Measurements from ENCODE around the gene CTNNA3. TPM values are rescaled to one million over a fixed set of nuclear protein-coding genes. Genes with fewer than 3 reads are reported as not detected.

CTNNA3 gene
- total RNA-seq, 1 donor from 2014 or later = 0.92 TPM

DNA sequence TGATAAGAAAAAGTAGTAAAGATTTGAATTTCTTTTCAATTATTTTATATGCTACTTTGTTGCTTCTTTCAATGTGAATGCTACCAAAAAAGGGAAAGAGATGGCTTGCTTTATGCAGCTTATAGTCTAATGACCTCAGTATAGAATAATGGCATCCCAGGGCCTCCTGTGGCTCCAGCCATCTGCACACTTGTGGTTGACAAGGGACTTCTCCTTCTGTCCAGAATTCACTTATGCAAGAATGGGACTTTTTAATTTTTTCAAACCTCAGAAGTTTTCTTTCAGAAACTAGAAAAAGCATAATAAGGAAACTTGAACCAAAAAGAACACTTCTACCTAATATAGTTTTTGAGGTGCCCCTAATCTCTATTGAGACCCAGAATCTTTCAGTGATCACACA is 310.9 kb downstream of the CTNNA3 start:
- H3K36me3 Mint-ChIP-seq (ENCODE audit: low read depth) = no peaks in the 10 kb centered on the region
- no peaks in the 10 kb centered on the region for H3K9me3 Mint-ChIP-seq (ENCODE audit: low read depth)
- H3K4me3 Mint-ChIP-seq (ENCODE audit: unreplicated experiment) = no peak overlapping the region
- no peak for DNase-seq (ENCODE audit: low spot score)
- H3K27me3 Mint-ChIP-seq (ENCODE audit: low read depth) = peaks cover 7% of the 10 kb centered on the region
- no peak overlapping the region for H3K27ac Mint-ChIP-seq (ENCODE audit: unreplicated experiment)
- H3K4me1 Mint-ChIP-seq (ENCODE audit: low read depth) = peaks cover 19% of the 10 kb centered on the region
- TF ChIP-seq, protein P1, sequence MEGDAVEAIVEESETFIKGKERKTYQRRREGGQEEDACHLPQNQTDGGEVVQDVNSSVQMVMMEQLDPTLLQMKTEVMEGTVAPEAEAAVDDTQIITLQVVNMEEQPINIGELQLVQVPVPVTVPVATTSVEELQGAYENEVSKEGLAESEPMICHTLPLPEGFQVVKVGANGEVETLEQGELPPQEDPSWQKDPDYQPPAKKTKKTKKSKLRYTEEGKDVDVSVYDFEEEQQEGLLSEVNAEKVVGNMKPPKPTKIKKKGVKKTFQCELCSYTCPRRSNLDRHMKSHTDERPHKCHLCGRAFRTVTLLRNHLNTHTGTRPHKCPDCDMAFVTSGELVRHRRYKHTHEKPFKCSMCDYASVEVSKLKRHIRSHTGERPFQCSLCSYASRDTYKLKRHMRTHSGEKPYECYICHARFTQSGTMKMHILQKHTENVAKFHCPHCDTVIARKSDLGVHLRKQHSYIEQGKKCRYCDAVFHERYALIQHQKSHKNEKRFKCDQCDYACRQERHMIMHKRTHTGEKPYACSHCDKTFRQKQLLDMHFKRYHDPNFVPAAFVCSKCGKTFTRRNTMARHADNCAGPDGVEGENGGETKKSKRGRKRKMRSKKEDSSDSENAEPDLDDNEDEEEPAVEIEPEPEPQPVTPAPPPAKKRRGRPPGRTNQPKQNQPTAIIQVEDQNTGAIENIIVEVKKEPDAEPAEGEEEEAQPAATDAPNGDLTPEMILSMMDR (IDR thresholded peaks at IDR 0.05) = no peak

DNA sequence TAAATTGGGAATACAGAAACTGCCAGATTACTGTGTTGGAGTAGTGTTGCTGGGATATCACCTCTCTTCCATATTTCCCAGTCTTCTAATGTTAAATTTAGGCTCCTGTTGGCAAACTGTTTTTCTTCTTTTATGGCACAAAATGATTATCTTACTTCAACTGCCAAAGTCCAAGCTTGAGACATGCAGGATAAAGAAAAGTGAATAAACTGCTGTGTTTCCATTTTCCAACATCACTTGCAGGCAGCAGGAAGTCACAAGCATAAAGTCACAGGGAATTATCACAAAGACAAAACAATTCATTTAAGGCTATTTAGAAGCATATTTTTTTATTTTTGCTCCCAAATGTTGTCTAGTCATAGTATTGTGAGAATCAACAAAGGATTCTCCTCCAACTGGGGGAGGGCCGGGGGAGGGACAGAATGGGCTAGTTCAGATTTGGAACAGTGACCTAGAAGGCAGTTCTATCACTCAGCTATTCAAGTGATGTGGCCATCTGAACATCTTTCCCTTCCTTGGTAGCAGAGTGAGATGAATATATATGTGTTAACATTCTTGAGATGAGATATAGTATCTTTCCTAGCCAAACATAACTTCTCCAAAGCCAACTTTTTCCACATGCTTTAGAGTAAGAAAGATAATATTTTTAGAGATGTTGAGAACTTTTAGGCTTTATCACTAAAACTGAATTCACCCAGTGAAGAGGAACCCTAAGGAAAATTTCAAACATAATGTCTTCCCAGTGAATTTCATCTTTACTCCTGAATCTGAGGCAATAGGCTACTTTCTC is 364.7 kb downstream of the CTNNA3 start:
- H3K9me3 Mint-ChIP-seq (ENCODE audit: low read depth) = peaks cover 7% of the 10 kb centered on the region
- DNase-seq (ENCODE audit: low spot score) = no peak
- no peak overlapping the region for H3K4me3 Mint-ChIP-seq (ENCODE audit: unreplicated experiment)
- no peaks in the 10 kb centered on the region for H3K4me1 Mint-ChIP-seq (ENCODE audit: low read depth)
- no peak overlapping the region for H3K27ac Mint-ChIP-seq (ENCODE audit: unreplicated experiment)
- no peaks in the 10 kb centered on the region for H3K27me3 Mint-ChIP-seq (ENCODE audit: low read depth)
- no peaks in the 10 kb centered on the region for H3K36me3 Mint-ChIP-seq (ENCODE audit: low read depth)
- TF ChIP-seq, protein P1 (IDR thresholded peaks at IDR 0.05) = no peak

DNA sequence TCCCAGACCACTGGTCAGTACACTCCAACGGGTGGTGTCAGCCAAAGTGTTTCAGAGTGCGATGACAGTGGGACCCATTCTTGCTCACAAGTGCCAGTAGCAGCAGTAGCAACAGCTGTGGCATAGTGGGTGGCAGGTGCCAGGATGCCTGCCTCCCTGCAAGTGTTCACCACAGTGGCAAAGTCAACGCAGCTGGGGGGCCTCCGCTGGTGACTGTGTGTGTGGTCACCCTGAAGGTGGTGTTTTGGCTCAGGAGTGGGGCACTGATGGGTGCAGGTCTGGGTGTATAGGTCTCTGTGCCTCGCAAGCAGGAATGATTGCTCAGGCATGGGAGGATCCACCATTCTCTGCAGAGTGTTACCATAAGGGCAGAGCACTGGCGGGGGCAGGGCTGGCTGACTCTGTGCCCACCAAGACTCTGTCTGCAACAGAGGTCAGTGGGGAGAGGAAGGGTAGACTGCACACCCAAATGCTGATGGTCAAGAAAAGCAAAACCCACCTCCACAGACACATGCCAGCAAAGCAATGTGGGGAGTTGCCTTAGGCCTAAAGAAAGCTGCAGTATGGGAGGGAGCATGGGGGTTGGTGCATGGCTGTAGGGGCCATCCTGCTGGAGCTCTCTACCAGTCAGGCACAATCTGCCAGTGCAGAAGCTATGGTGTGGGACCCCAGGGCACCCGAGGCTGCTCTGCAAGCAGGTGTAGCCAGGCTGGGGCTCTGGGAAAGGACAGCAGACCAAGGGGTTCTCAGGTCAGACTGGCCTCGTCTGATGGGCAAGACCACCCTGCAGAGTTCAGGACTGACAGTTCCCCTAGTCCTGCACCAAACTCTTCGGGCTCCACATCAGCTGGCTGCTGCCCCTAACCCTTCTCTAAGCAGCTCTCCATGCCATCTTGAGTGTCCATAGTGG is 368.1 kb downstream of the CTNNA3 start:
- Mint-ChIP-seq H3K4me1 (ENCODE audit: low read depth) (no peaks in the 10 kb centered on the region), H3K27me3 (ENCODE audit: low read depth) (no peaks in the 10 kb centered on the region), H3K9me3 (ENCODE audit: low read depth) (peaks cover 35% of the 10 kb centered on the region), H3K27ac (ENCODE audit: unreplicated experiment) (no peak overlapping the region), H3K36me3 (ENCODE audit: low read depth) (peaks cover 3% of the 10 kb centered on the region), H3K4me3 (ENCODE audit: unreplicated experiment) (no peak overlapping the region)
- peak; percentile 81 for DNase-seq (ENCODE audit: low spot score)
- TF ChIP-seq, protein P1 (IDR thresholded peaks at IDR 0.05) = no peak

DNA sequence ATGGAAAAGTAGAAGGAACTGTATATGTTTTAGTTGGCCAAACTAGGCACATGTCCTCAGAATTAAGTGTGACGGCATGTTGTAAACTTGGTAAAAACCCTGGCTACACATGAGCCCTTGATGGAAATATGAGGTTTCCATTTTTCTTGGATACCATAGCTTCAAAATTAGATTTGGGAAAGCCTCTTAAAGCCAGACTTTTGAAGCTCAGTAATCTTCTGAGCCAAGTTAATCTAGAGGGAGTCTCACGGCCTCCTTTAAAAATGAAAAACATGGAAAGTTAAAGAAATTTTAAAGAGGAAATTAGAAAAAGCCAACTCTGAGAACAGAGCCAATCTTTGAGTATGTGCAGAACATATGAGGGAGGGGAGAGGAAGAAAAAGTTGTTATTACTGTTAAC is 376.0 kb downstream of the CTNNA3 start:
- peaks cover 18% of the 10 kb centered on the region for H3K9me3 Mint-ChIP-seq (ENCODE audit: low read depth)
- H3K27me3 Mint-ChIP-seq (ENCODE audit: low read depth) = peaks cover 2% of the 10 kb centered on the region
- TF ChIP-seq, protein P1 (IDR thresholded peaks at IDR 0.05) = no peak
- peaks cover 1% of the 10 kb centered on the region for H3K36me3 Mint-ChIP-seq (ENCODE audit: low read depth)
- H3K4me3 Mint-ChIP-seq (ENCODE audit: unreplicated experiment) = no peak overlapping the region
- DNase-seq (ENCODE audit: low spot score) = no peak
- no peaks in the 10 kb centered on the region for H3K4me1 Mint-ChIP-seq (ENCODE audit: low read depth)
- H3K27ac Mint-ChIP-seq (ENCODE audit: unreplicated experiment) = no peak overlapping the region

DNA sequence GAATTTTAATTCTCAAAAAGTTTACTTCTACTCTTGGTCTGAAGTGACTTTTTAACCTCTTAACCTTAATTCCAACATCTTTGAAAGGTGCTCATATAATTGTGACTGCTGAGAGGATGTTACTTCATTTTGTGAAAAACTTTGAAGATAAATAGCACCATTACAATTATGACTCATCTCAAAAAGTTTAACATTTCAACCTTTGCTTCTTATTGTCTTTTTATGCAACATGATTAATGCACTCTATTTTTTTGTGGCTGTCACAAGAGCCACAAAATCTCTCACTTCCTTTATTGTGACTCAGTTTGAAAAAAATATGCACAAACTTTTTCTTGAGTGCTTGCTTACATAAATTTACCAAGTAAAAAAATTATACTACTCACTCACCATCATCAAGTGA is 387.1 kb downstream of the CTNNA3 start:
- TF ChIP-seq, protein P1 (IDR thresholded peaks at IDR 0.05) = no peak
- Mint-ChIP-seq H3K4me1 (ENCODE audit: low read depth) (no peaks in the 10 kb centered on the region), H3K4me3 (ENCODE audit: unreplicated experiment) (no peak overlapping the region), H3K27me3 (ENCODE audit: low read depth) (peaks cover 9% of the 10 kb centered on the region), H3K27ac (ENCODE audit: unreplicated experiment) (no peak overlapping the region), H3K36me3 (ENCODE audit: low read depth) (no peaks in the 10 kb centered on the region), H3K9me3 (ENCODE audit: low read depth) (no peaks in the 10 kb centered on the region)
- no peak for DNase-seq (ENCODE audit: low spot score)
